Kasumi-1 (cell line): ENCODE data around the gene TFCP2.
"Not testable (repeated sequence)": the region's sequence is repeated elsewhere in the genome, so short reads cannot be mapped to it uniquely, and the experiment has no call there.

Source experiments
- DNase-seq, 2 experiments: peaks; one replicate each; lab custom pipeline; 2025; lab: John Stamatoyannopoulos, UW

Gene TFCP2

GRCh38 chr12:51172515-51173431 is at the start of gene TFCP2:
Gene TFCP2 (minus strand): TSS chr12:51173135. CDS start chr12:51172422, 713 bp downstream.
- peak; percentile 89 to 93 for DNase-seq

- DNase-seq: no peak
These were observed 49.5 kb upstream of the TFCP2 start for GRCh38 chr12:51222461-51222860.

GRCh38 chr12:51219857-51220256 is 46.9 kb upstream of the TFCP2 start:
- not testable (repeated sequence) for DNase-seq

GRCh38 chr12:51219322-51219721 is 46.4 kb upstream of the TFCP2 start:
- DNase-seq: no peak

- peak in 1 of 2 experiments; percentile 48 for DNase-seq
These were observed 45.7 kb upstream of the TFCP2 start for GRCh38 chr12:51218607-51219161.

GRCh38 chr12:51217968-51218606 is 45.2 kb upstream of the TFCP2 start, which contains the start of gene POU6F1:
Gene POU6F1 (minus strand): TSS chr12:51218062. CDS start chr12:51206836, 11,226 bp downstream.
- peak; percentile 47 to 60 for DNase-seq

GRCh38 chr12:51217133-51217967 is 44.4 kb upstream of the TFCP2 start:
- DNase-seq: peak; percentile 10 to 23

- no peak for DNase-seq
These were observed 43.7 kb upstream of the TFCP2 start for GRCh38 chr12:51216642-51217041.

- DNase-seq: no peak
These were observed 42.0 kb upstream of the TFCP2 start for GRCh38 chr12:51214895-51215294.

GRCh38 chr12:51210690-51211395 is 37.9 kb upstream of the TFCP2 start:
- no peak for DNase-seq

- DNase-seq: no peak
These were observed 36.3 kb upstream of the TFCP2 start for GRCh38 chr12:51209259-51209658.

- DNase-seq: no peak
These were observed 35.2 kb upstream of the TFCP2 start for GRCh38 chr12:51208016-51208660.

- DNase-seq: no peak
These were observed 32.4 kb upstream of the TFCP2 start for GRCh38 chr12:51205350-51205749.

- no peak for DNase-seq
These were observed 29.8 kb upstream of the TFCP2 start for GRCh38 chr12:51202718-51203117.

GRCh38 chr12:51200806-51201205 is 27.9 kb upstream of the TFCP2 start:
- no peak for DNase-seq

GRCh38 chr12:51200156-51200555 is 27.2 kb upstream of the TFCP2 start:
- DNase-seq: no peak

GRCh38 chr12:51199366-51199945 is 26.5 kb upstream of the TFCP2 start:
- no peak for DNase-seq

GRCh38 chr12:51198568-51199365 is 25.8 kb upstream of the TFCP2 start:
- no peak for DNase-seq
